Measurements from ENCODE around the gene PYROXD2. TPM values are rescaled to one million over a fixed set of nuclear protein-coding genes. Genes with fewer than 3 reads are reported as not detected.

The PYROXD2 gene
- total RNA-seq, 1 donor, result 6.5 TPM

- no peak for DNase-seq (ENCODE audit: low read depth)
- no peak overlapping the region for H3K4me3 ChIP-seq (ENCODE audit: low read depth, low read length)
- TF ChIP-seq CTCF (IDR thresholded peaks at IDR 0.05; ENCODE audit: insufficient read depth, low read length), result no peak
These were observed 77.5 kb downstream of the PYROXD2 start for GRCh38 chr10:98337484-98337883.

Small RNAs within 50 kb of the gene (small RNA-seq; reads per million reads assigned to genes)
- not detected for gene MIR4685

Other genes with a start within 250 kb of the PYROXD2 start
- 14.3 and 62.5 TPM in 2 replicates for gene LOXL4, start 147.0 kb downstream of the PYROXD2 start, total RNA-seq (ENCODE audit: low replicate concordance)
- gene HPS1, start 31.8 kb upstream of the PYROXD2 start, total RNA-seq (ENCODE audit: low replicate concordance), result 42.3 and 53.4 TPM in 2 replicates